BLaER1 treated with 17β-estradiol and CSF1 and Interleukin-3, amounts not matched to agents 10 nM and 100 nM (cell line): ENCODE measurements around the gene BRD9.
"Not testable (repeated sequence)": the region's sequence is repeated elsewhere in the genome, so short reads cannot be mapped to it uniquely, and the experiment has no call there.

Experiments used
- H3K27ac ChIP-seq, 11 experiments: shearing (Covaris generic); formaldehyde crosslinking; 2 replicates each; pipeline ENCODE4 v1.8.1; 2022
- H3K27me3 ChIP-seq, 11 experiments: shearing (Covaris generic); formaldehyde crosslinking; 2 replicates each; pipeline ENCODE4 v1.8.1; 2022
- H3K36me3 ChIP-seq, 11 experiments: shearing (Covaris generic); formaldehyde crosslinking; 2 replicates each; pipeline ENCODE4 v1.8.1; 2022
- H3K4me1 ChIP-seq, 10 experiments: shearing (Covaris generic); formaldehyde crosslinking; 2 replicates each; pipeline ENCODE4 v1.8.1; 2022
- H3K4me2 ChIP-seq, 11 experiments: shearing (Covaris generic); formaldehyde crosslinking; 2 replicates each; pipeline ENCODE4 v1.8.1; 2022
- H3K4me3 ChIP-seq, 10 experiments: shearing (Covaris generic); formaldehyde crosslinking; 2 replicates each; pipeline ENCODE4 v1.8.1; 2022
- H3K9ac ChIP-seq, 11 experiments: shearing (Covaris generic); formaldehyde crosslinking; 2 replicates each; pipeline ENCODE4 v1.8.1; 2022
- H3K9me3 ChIP-seq, 11 experiments: shearing (Covaris generic); formaldehyde crosslinking; replicated peaks in 1 of 11; 2 replicates each; pipeline ENCODE4 v1.8.1; 2022
- H4K20me1 ChIP-seq, 11 experiments: shearing (Covaris generic); formaldehyde crosslinking; 2 replicates each; pipeline ENCODE4 v1.8.1; 2022
- Cebpa-rat ChIP-seq, 11 experiments: shearing (Covaris generic); IDR thresholded peaks; 2 replicates each; pipeline ENCODE4 v1.8.1; 2022

BRD9 gene

GRCh38 chr5:855771-856530, 36.6 kb downstream of the BRD9 start:
- no peaks in the 10 kb centered on the region for H3K27me3 ChIP-seq
- H3K4me3 ChIP-seq: no peak overlapping the region
- no peak overlapping the region for H3K27ac ChIP-seq
- no peak overlapping the region for H3K4me2 ChIP-seq
- H3K9ac ChIP-seq: no peak overlapping the region
- H4K20me1 ChIP-seq: peaks cover 0 to 75% (median 48%) of the 10 kb centered on the region in 11 experiments; a peak in 19 of 22 replicates
- peaks cover 0 to 13% (median 0%) of the 10 kb centered on the region in 10 experiments; a peak in 7 of 20 replicates for H3K4me1 ChIP-seq
- no peak for TF ChIP-seq Cebpa-rat (IDR thresholded peaks at IDR 0.05)
- no peaks in the 10 kb centered on the region for H3K9me3 ChIP-seq
- peaks cover 0 to 22% (median 3%) of the 10 kb centered on the region in 11 experiments; a peak in 4 of 22 replicates for H3K36me3 ChIP-seq

DNA sequence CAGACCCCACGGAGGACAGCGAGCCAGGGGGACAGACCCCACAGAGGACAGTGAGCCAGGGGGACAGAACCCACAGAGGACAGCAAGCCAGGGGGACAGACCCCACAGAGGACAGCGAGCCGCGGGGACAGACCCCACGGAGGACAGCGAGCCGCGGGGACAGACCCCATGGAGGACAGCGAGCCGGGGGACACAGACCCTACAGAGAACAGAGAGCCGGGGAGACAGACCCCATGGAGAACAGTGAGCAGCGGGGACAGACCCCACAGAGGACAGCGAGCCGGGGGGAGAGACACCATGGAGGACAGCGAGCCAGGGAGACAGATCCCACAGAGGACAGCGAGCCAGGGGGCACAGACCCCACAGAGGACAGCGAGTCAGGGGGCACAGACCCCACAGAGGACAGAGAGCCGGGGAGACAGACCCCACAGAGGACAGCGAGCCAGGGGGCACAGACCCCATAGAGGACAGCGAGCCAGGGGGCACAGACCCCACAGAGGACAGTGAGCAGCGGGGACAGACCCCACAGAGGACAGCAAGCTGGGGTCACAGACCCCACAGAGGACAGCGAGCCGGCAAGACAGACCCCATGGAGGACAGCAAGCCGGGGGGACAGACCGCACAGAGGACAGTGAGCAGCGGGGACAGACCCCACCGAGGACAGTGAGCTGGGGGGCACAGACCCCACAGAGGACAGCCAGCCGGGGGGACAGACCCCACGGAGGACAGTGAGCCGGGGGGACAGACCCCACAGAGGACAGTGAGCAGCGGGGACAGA, 37.4 kb downstream of the BRD9 start:
- Histone ChIP-seq H3K4me3 (no peak overlapping the region), H3K9me3 (no peaks in the 10 kb centered on the region), H3K27ac (no peak overlapping the region), H3K27me3 (no peaks in the 10 kb centered on the region), H3K36me3 (peaks cover 0 to 16% (median 0%) of the 10 kb centered on the region in 11 experiments; a peak in 4 of 22 replicates), H3K4me2 (no peak overlapping the region), H3K9ac (no peak overlapping the region), H3K4me1 (peaks cover 0 to 11% (median 0%) of the 10 kb centered on the region in 10 experiments; a peak in 6 of 20 replicates), H4K20me1 (peaks cover 0 to 75% (median 43%) of the 10 kb centered on the region in 11 experiments; a peak in 14 of 22 replicates)
- TF ChIP-seq Cebpa-rat (IDR thresholded peaks at IDR 0.05): no peak

DNA sequence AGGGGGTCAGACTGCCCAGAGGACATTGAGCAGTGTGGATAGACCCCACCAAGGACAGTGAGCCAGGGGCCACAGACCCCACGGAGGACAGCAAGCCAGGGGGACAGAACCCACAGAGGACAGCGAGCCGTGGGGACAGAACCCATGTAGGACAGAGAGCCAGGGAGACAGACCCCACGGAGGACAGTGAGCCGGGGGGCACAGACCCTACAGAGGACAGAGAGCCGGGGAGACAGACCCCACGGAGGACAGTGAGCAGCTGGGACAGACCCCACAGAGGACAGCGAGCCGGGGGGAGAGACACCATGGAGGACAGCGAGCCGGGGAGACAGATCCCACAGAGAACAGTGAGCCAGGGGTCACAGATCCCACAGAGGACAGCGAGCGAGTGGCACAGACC, 38.4 kb downstream of the BRD9 start:
- Histone ChIP-seq H3K27ac (no peak overlapping the region), H3K4me2 (no peak overlapping the region), H3K9me3 (no peaks in the 10 kb centered on the region), H4K20me1 (peaks cover 0 to 66% (median 38%) of the 10 kb centered on the region in 11 experiments; a peak in 14 of 22 replicates), H3K27me3 (no peaks in the 10 kb centered on the region), H3K4me3 (no peak overlapping the region), H3K4me1 (peaks cover 0 to 11% (median 0%) of the 10 kb centered on the region in 10 experiments; a peak in 6 of 20 replicates), H3K36me3 (0 out of 22 replicates have a peak, but pooled peaks cover 0 to 6% (median 0%) of the 10 kb centered on the region in 11 experiments), H3K9ac (no peak overlapping the region)
- no peak for TF ChIP-seq Cebpa-rat (IDR thresholded peaks at IDR 0.05)

GRCh38 chr5:853416-854090, 39.0 kb downstream of the BRD9 start:
- not testable (repeated sequence) for H3K27ac ChIP-seq, H3K4me2 ChIP-seq, H3K27me3 ChIP-seq, H3K4me3 ChIP-seq, H3K9ac ChIP-seq, H3K9me3 ChIP-seq, H3K36me3 ChIP-seq
- Histone ChIP-seq H4K20me1 (peaks cover 0 to 59% (median 31%) of the 10 kb centered on the region in 11 experiments; a peak in 14 of 22 replicates), H3K4me1 (peaks cover 0 to 11% (median 0%) of the 10 kb centered on the region in 10 experiments; a peak in 6 of 20 replicates)

GRCh38 chr5:852431-853401, 39.9 kb downstream of the BRD9 start:
- no peak for TF ChIP-seq Cebpa-rat (IDR thresholded peaks at IDR 0.05)
- H3K4me2 ChIP-seq: no peak overlapping the region
- no peak overlapping the region for H3K4me3 ChIP-seq
- no peak overlapping the region for H3K9ac ChIP-seq
- H3K4me1 ChIP-seq: peaks cover 0 to 11% (median 0%) of the 10 kb centered on the region in 10 experiments; a peak in 6 of 20 replicates
- no peaks in the 10 kb centered on the region for H3K27me3 ChIP-seq
- H3K36me3 ChIP-seq: no peaks in the 10 kb centered on the region
- H4K20me1 ChIP-seq: peaks cover 0 to 51% (median 23%) of the 10 kb centered on the region in 11 experiments; a peak in 11 of 22 replicates
- H3K27ac ChIP-seq: no peak overlapping the region
- H3K9me3 ChIP-seq: no peaks in the 10 kb centered on the region

- H3K9ac ChIP-seq: no peak overlapping the region
- no peaks in the 10 kb centered on the region for H3K27me3 ChIP-seq
- peaks cover 0 to 44% (median 16%) of the 10 kb centered on the region in 11 experiments; a peak in 10 of 22 replicates for H4K20me1 ChIP-seq
- H3K27ac ChIP-seq: no peak overlapping the region
- H3K4me3 ChIP-seq: no peak overlapping the region
- no peak for TF ChIP-seq Cebpa-rat (IDR thresholded peaks at IDR 0.05)
- no peaks in the 10 kb centered on the region for H3K36me3 ChIP-seq
- peaks cover 0 to 5% (median 0%) of the 10 kb centered on the region in 10 experiments; a peak in 6 of 20 replicates for H3K4me1 ChIP-seq
- H3K4me2 ChIP-seq: no peak overlapping the region
- no peaks in the 10 kb centered on the region for H3K9me3 ChIP-seq
Measured at GRCh38 chr5:852018-852417, 40.6 kb downstream of the BRD9 start.

DNA sequence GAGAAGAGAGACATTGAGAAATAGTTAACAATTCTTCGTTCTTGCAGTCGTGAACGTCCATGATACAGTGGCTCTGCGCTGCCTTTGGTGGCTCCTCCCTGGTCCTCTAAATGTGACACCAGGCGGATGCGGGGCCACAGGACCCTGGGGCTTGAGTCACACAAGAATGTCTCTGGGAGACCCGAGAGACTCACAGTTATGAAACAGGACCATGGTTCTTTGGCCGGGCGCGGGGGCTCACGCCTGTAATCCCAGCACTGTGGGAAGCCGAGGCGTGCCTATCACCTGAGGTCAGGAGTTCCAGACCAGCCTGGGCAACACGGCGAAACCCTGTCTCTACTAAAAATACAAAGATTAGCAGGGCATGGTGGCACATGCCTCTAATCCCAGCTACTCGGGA, 41.0 kb downstream of the BRD9 start:
- no peak overlapping the region for H3K9ac ChIP-seq
- no peaks in the 10 kb centered on the region for H3K9me3 ChIP-seq
- no peak overlapping the region for H3K4me2 ChIP-seq
- no peaks in the 10 kb centered on the region for H3K36me3 ChIP-seq
- peaks cover 0 to 39% (median 14%) of the 10 kb centered on the region in 11 experiments; a peak in 9 of 22 replicates for H4K20me1 ChIP-seq
- no peak overlapping the region for H3K27ac ChIP-seq
- no peak for TF ChIP-seq Cebpa-rat (IDR thresholded peaks at IDR 0.05)
- H3K27me3 ChIP-seq: no peaks in the 10 kb centered on the region
- H3K4me3 ChIP-seq: no peak overlapping the region
- H3K4me1 ChIP-seq: 0 out of 20 replicates have a peak, but pooled peaks cover 0 to under 1% (median 0%) of the 10 kb centered on the region in 10 experiments

- Histone ChIP-seq H3K4me3 (no peak overlapping the region), H3K4me2 (no peak overlapping the region), H3K27ac (no peak overlapping the region), H3K4me1 (no peaks in the 10 kb centered on the region), H3K36me3 (no peaks in the 10 kb centered on the region), H3K9ac (no peak overlapping the region), H3K9me3 (no peaks in the 10 kb centered on the region), H4K20me1 (peaks cover 0 to 39% (median 14%) of the 10 kb centered on the region in 11 experiments; a peak in 9 of 22 replicates), H3K27me3 (no peaks in the 10 kb centered on the region)
- TF ChIP-seq Cebpa-rat (IDR thresholded peaks at IDR 0.05): no peak
Measured at GRCh38 chr5:851076-851475, 41.5 kb downstream of the BRD9 start.
